H1 (cell line): ENCODE results near the gene ARV1.

Experiments used
- CBX5 ChIP-seq: fragments of 300-800, 300-1000 bp; sonication (generic); IDR thresholded peaks from 2 replicates; pipeline ENCODE4 v1.7.1; 2016; ENCODE audit warnings: antibody characterized with exemption, low read length, low read depth
- GABPA ChIP-seq: IDR thresholded peaks from 2 replicates; pipeline ENCODE4 v1.6.1; 2011; ENCODE audit warnings: mild to moderate bottlenecking, low read length, moderate library complexity, borderline replicate concordance; ENCODE audit not compliant: insufficient read depth
- JUN ChIP-seq: IDR thresholded peaks from 2 replicates; pipeline ENCODE4 v1.6.1; 2011; ENCODE audit warnings: low read depth, mild to moderate bottlenecking, improper control_type of control experiment, low read length
- MAFK ChIP-seq: IDR thresholded peaks from 2 replicates; pipeline ENCODE4 v1.6.1; 2012; ENCODE audit warnings: low read depth, mild to moderate bottlenecking, improper control_type of control experiment, low read length
- POLR2AphosphoS5 ChIP-seq: IDR thresholded peaks from 2 replicates; pipeline ENCODE4 v1.6.1; 2011; ENCODE audit warnings: low read depth, low read length
- RAD21 ChIP-seq, 2 experiments: IDR thresholded peaks in 1 of 2; conservative IDR thresholded peaks in 1 of 2; 2 replicates each; pipeline ENCODE4 v1.6.1; 2011; ENCODE audit warnings: low read depth in 2 of 2, low read length in 2 of 2, improper control_type of control experiment in 1 of 2, inconsistent platforms in 1 of 2, mild to moderate bottlenecking in 1 of 2, moderate library complexity in 1 of 2
- TAF7 ChIP-seq: optimal IDR thresholded peaks from 2 replicates; pipeline ENCODE3; 2011; ENCODE audit warnings: low read depth, mild to moderate bottlenecking, inconsistent platforms, low read length, moderate library complexity, borderline replicate concordance
- TF ChIP-seq, protein P1 (sequence below), 3 experiments: IDR thresholded peaks; 1 replicate in 2 of 3; 2 replicates in 1 of 3; pipeline versions ENCODE4 v1.5.1 to v1.6.1; 2011; ENCODE audit warnings: low read length in 3 of 3, mild to moderate bottlenecking in 3 of 3, inconsistent platforms in 2 of 3, low read depth in 1 of 3, moderate library complexity in 1 of 3; ENCODE audit not compliant: insufficient read depth in 1 of 3; ENCODE audit errors: control extremely low read depth in 1 of 3

DNA sequence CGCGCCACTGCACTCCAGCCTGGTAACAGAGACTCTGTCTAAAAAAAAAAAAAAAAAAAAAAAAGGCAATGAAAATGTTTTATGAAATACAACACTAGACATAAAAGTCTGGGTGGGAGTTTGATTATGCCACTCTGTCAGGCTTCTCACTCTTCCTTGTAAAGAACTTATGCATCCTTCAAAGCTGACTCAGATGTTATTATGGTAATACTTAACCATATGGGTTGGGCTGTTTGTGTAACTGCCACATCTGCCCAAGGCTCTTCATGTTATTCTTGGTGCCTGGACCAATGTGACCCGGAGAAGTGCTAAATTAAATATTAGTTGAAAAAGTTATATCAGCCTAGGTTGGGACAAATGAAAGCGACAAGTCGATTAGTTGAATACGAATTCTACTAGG is 37.3 kb downstream of the ARV1 start:
- TF ChIP-seq, protein P1, sequence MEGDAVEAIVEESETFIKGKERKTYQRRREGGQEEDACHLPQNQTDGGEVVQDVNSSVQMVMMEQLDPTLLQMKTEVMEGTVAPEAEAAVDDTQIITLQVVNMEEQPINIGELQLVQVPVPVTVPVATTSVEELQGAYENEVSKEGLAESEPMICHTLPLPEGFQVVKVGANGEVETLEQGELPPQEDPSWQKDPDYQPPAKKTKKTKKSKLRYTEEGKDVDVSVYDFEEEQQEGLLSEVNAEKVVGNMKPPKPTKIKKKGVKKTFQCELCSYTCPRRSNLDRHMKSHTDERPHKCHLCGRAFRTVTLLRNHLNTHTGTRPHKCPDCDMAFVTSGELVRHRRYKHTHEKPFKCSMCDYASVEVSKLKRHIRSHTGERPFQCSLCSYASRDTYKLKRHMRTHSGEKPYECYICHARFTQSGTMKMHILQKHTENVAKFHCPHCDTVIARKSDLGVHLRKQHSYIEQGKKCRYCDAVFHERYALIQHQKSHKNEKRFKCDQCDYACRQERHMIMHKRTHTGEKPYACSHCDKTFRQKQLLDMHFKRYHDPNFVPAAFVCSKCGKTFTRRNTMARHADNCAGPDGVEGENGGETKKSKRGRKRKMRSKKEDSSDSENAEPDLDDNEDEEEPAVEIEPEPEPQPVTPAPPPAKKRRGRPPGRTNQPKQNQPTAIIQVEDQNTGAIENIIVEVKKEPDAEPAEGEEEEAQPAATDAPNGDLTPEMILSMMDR (IDR thresholded peaks at IDR 0.05; ENCODE audit: control extremely low read depth in 1 of 3, insufficient read depth in 1 of 3, low read depth in 1 of 3, low read length in 3 of 3), result no peak
- TF ChIP-seq POLR2AphosphoS5 (no peak), CBX5 (no peak), GABPA (no peak), MAFK (no peak), RAD21 (IDR thresholded peaks at IDR 0.05 in 1 of 2, conservative IDR thresholded peaks at IDR 0.05 in 1 of 2; ENCODE audit: low read depth in 2 of 2, low read length in 2 of 2) (no peak), JUN (no peak), TAF7 (no peak)
